Endothelial cell of umbilical vein (primary cell): Measurements from ENCODE around the gene TPT1. TPM values are rescaled to one million over a fixed set of nuclear protein-coding genes. Genes with fewer than 3 reads are reported as not detected.

Experiments
- BruUV-seq: library from RNA; stranded (reverse); fragments of 400-500 nt; replicated peaks from 2 replicates; lab custom pipeline; 2021; lab: Mats Ljungman, UMichigan
- CTCF ChIA-PET: fragments of 300-600, 350-600 bp; sonication (Branson Sonifier 250); formaldehyde crosslinking; loops from one replicate; lab custom pipeline; 2021; ENCODE audit warnings: antibody characterized with exemption, inconsistent platforms; lab: Charles Lee
- POLR2A ChIA-PET: fragments of 300-600, 350-600 bp; sonication (Branson Sonifier 250); formaldehyde crosslinking; loops from one replicate; lab custom pipeline; 2021; ENCODE audit warnings: antibody characterized with exemption, inconsistent platforms; lab: Charles Lee
- DNase-seq: peaks from one replicate; pipeline ENCODE4 v3.0.0-alpha.2; 2011; ENCODE audit warnings: low read depth, low spot score
- FAIRE-seq: peaks from 2 replicates; lab custom pipeline; 2011; peaks lifted over from hg19 to GRCh38; lab: Jason Lieb, UNC
- H2AFZ ChIP-seq: 2 replicates; pipeline ENCODE4 v1.6.0; 2012; ENCODE audit warnings: low read depth, low read length, control low read depth, inconsistent platforms
- H3K27ac ChIP-seq: 2 replicates; pipeline ENCODE4 v1.5.1; 2011; ENCODE audit warnings: low read depth, mild to moderate bottlenecking, control low read depth, low read length, moderate library complexity; ENCODE audit not compliant: insufficient read depth
- H3K27me3 ChIP-seq, 2 experiments: 2 replicates each; pipeline versions ENCODE4 v1.6.0 to v1.6.1; 2011; ENCODE audit warnings: low read length in 2 of 2, mixed read lengths in 1 of 2; ENCODE audit not compliant: control insufficient read depth in 2 of 2, insufficient read depth in 2 of 2
- H3K36me3 ChIP-seq, 2 experiments: 2 replicates in 1 of 2; 3 replicates in 1 of 2; pipeline ENCODE4 v1.5.1; 2011; ENCODE audit warnings: low read length in 2 of 2, mild to moderate bottlenecking in 1 of 2, moderate library complexity in 1 of 2; ENCODE audit not compliant: control insufficient read depth in 2 of 2, insufficient read depth in 2 of 2; ENCODE audit errors: extremely low read depth in 1 of 2
- H3K4me1 ChIP-seq: 3 replicates; pipeline ENCODE4 v1.5.1; 2011; ENCODE audit warnings: mild to moderate bottlenecking, low read length; ENCODE audit not compliant: control insufficient read depth, insufficient read depth; ENCODE audit errors: extremely low read depth
- H3K4me2 ChIP-seq: 2 replicates; pipeline ENCODE4 v1.6.1; 2011; ENCODE audit warnings: low read length, control low read depth, mixed read lengths; ENCODE audit not compliant: insufficient read depth
- H3K4me3 ChIP-seq, 3 experiments: fragments of 200-600 bp in 1 of 3; sonication (generic), shearing (Covaris generic) in 1 of 3; replicated peaks in 1 of 3; 2 replicates each; pipeline ENCODE4 v1.5.1; 2011 to 2016; ENCODE audit warnings: control low read depth in 3 of 3, low read length in 3 of 3, mild to moderate bottlenecking in 2 of 3, inconsistent platforms in 1 of 3, low read depth in 1 of 3, moderate library complexity in 1 of 3; ENCODE audit not compliant: insufficient read depth in 1 of 3
- H3K79me2 ChIP-seq: 2 replicates; pipeline ENCODE4 v1.6.0; 2012; ENCODE audit warnings: low read length, inconsistent platforms; ENCODE audit not compliant: control insufficient read depth, insufficient read depth
- H3K9ac ChIP-seq: replicated peaks from 2 replicates; pipeline ENCODE3; 2011; ENCODE audit warnings: low read length, control low read depth; ENCODE audit not compliant: insufficient read depth; ENCODE audit errors: extremely low read depth
- H3K9me1 ChIP-seq: replicated peaks from 3 replicates; pipeline ENCODE4 v1.6.0; 2011; ENCODE audit warnings: mild to moderate bottlenecking, low read length; ENCODE audit not compliant: control insufficient read depth, insufficient read depth; ENCODE audit errors: extremely low read depth
- H3K9me3 ChIP-seq: replicated peaks from 2 replicates; pipeline ENCODE4 v1.5.1; 2012; ENCODE audit warnings: low read length, inconsistent platforms; ENCODE audit not compliant: control insufficient read depth, insufficient read depth
- H4K20me1 ChIP-seq: replicated peaks from 2 replicates; pipeline ENCODE3; 2011; ENCODE audit warnings: mild to moderate bottlenecking, low read length; ENCODE audit not compliant: control insufficient read depth, insufficient read depth; ENCODE audit errors: extremely low read depth
- EZH2 ChIP-seq: IDR thresholded peaks from 2 replicates; pipeline ENCODE4 v1.6.1; 2012; ENCODE audit warnings: borderline replicate concordance, low read depth, mild to moderate bottlenecking, moderate library complexity, low read length, inconsistent platforms; ENCODE audit not compliant: severe bottlenecking
- FOS ChIP-seq: IDR thresholded peaks from 2 replicates; pipeline ENCODE4 v1.6.1; 2011; ENCODE audit warnings: mild to moderate bottlenecking, low read length, moderate library complexity, borderline replicate concordance; ENCODE audit not compliant: insufficient read depth
- GATA2 ChIP-seq: IDR thresholded peaks from 2 replicates; pipeline ENCODE4 v1.7.0; 2011; ENCODE audit warnings: low read depth, mild to moderate bottlenecking, moderate library complexity, mixed read lengths, low read length; ENCODE audit not compliant: insufficient read length, insufficient read depth
- JUN ChIP-seq: IDR thresholded peaks from 2 replicates; pipeline ENCODE4 v1.6.1; 2011; ENCODE audit warnings: borderline replicate concordance, low read depth; ENCODE audit not compliant: insufficient read length, insufficient read depth
- MYC ChIP-seq: IDR thresholded peaks from one replicate; pipeline ENCODE4 v1.6.1; 2011; ENCODE audit warnings: mild to moderate bottlenecking, low read depth, low read length
- POLR2A ChIP-seq: IDR thresholded peaks from 2 replicates; pipeline ENCODE4 v1.6.1; 2012; ENCODE audit warnings: low read depth, mild to moderate bottlenecking, control low read depth, low read length
- POLR2AphosphoS5 ChIP-seq: IDR thresholded peaks from 2 replicates; pipeline ENCODE4 v1.6.1; 2012; ENCODE audit warnings: low read depth, mild to moderate bottlenecking, control low read depth, low read length, moderate library complexity; ENCODE audit not compliant: insufficient read depth
- dilution Hi-C: fragments of 300-500 bp; cut with MboI; formaldehyde crosslinking; loops from one replicate; pipeline ENCODE4 v1.15.0; 2019; ENCODE audit warnings: low sequenced_read_pairs; ENCODE audit not compliant: extremely low pct_ligation_motif_present
- intact Hi-C: fragments of 100-400 bp; cut with micrococcal nuclease; formaldehyde crosslinking; loops from one replicate; pipeline ENCODE4 v1.10.0; 2022
- polyA plus RNA-seq, 4 experiments: library from polyadenylated mRNA; depleted of rRNA in 3 of 4; stranded (reverse) in 3 of 4; unstranded in 1 of 4; fragments of >200 nt; gene quantifications; 2 replicates each; pipeline versions ENCODE4 v1.2.1 to v1.2.3, GENCODE V29; 2011 to 2012; ENCODE audit warnings: missing spikeins in 1 of 4
- total RNA-seq: library from RNA; stranded (reverse); gene quantifications from 2 replicates; pipeline ENCODE4 v1.2.3, GENCODE V29; 2021
- TF ChIP-seq, protein P1 (sequence below): IDR thresholded peaks from 2 replicates; pipeline ENCODE4 v1.6.1; 2011; ENCODE audit not compliant: insufficient read depth, insufficient read length
- TF ChIP-seq, protein P2 (sequence below), 2 donors: IDR thresholded peaks; 1 replicate in 1 of 2; 2 replicates in 1 of 2; pipeline ENCODE4 v1.5.1; 2011; ENCODE audit warnings: low read length in 2 of 2, mild to moderate bottlenecking in 2 of 2, moderate library complexity in 2 of 2, control low read depth in 1 of 2, inconsistent platforms in 1 of 2, low read depth in 1 of 2; ENCODE audit not compliant: insufficient read depth in 1 of 2; ENCODE audit errors: extremely low read depth in 1 of 2

The TPT1 gene
- total and polyA plus RNA-seq, 2 donors (not counting 3 experiments of a cell fraction or from before 2014, with no cell fraction given): 2,993 to 4,330 TPM

DNA sequence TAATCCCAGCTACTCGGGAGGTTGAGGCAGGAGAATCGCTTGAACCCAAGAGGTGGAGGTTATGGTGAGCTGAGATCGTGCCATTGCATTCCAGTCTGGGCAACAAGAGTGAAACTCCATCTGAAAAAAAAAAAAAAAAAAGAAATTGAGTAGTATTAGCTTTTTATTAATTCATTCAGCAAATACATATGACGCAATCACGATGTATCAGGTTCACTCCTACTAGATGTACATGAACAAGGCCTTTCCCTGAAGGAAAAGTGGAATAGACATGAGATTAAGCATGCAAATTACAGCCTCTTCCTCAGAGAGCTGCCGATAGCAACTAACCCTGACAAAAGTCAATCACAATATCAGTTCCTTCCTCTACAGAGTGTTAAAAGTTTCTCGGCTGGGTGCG is 9.2 kb upstream of the TPT1 start:
- Histone ChIP-seq H3K4me3 (no peak overlapping the region), H2AFZ (no peak overlapping the region), H3K4me1 (no peaks in the 10 kb centered on the region), H3K9me3 (no peaks in the 10 kb centered on the region), H3K4me2 (no peak overlapping the region), H3K79me2 (no peaks in the 10 kb centered on the region), H3K36me3 (peaks cover 5 to 8% of the 10 kb centered on the region in 2 experiments), H3K27me3 (no peaks in the 10 kb centered on the region), H3K9me1 (no peaks in the 10 kb centered on the region), H3K27ac (no peak overlapping the region), H3K9ac (no peak overlapping the region), H4K20me1 (no peaks in the 10 kb centered on the region)
- TF ChIP-seq MYC (no peak), POLR2AphosphoS5 (no peak), EZH2 (no peak), JUN (no peak), FOS (no peak), GATA2 (no peak), POLR2A (no peak)
- TF ChIP-seq, protein P1, sequence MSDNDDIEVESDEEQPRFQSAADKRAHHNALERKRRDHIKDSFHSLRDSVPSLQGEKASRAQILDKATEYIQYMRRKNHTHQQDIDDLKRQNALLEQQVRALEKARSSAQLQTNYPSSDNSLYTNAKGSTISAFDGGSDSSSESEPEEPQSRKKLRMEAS: no peak
- TF ChIP-seq, protein P2, sequence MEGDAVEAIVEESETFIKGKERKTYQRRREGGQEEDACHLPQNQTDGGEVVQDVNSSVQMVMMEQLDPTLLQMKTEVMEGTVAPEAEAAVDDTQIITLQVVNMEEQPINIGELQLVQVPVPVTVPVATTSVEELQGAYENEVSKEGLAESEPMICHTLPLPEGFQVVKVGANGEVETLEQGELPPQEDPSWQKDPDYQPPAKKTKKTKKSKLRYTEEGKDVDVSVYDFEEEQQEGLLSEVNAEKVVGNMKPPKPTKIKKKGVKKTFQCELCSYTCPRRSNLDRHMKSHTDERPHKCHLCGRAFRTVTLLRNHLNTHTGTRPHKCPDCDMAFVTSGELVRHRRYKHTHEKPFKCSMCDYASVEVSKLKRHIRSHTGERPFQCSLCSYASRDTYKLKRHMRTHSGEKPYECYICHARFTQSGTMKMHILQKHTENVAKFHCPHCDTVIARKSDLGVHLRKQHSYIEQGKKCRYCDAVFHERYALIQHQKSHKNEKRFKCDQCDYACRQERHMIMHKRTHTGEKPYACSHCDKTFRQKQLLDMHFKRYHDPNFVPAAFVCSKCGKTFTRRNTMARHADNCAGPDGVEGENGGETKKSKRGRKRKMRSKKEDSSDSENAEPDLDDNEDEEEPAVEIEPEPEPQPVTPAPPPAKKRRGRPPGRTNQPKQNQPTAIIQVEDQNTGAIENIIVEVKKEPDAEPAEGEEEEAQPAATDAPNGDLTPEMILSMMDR (IDR thresholded peaks at IDR 0.05; ENCODE audit: extremely low read depth in 1 of 2, insufficient read depth in 1 of 2, low read depth in 1 of 2, low read length in 2 of 2): no peak
- CTCF ChIA-PET: interaction anchor here (1.2 to 1.5 kb wide), 2 partner anchors 9 to 21 kb away, joined by 3 read pairs; no protein-coding TSS in a partner anchor
- dilution Hi-C loops: no loop called here
- BruUV-seq: no TSS peak
- POLR2A ChIA-PET: no interaction called here
- intact Hi-C loops: no loop called here
- no peak for FAIRE-seq
- DNase-seq: no peak
